ENCODE measurements around the gene CHST15. TPM values are rescaled to one million over a fixed set of nuclear protein-coding genes. Genes with fewer than 3 reads are reported as not detected.
"Not testable (repeated sequence)": the region's sequence is repeated elsewhere in the genome, so short reads cannot be mapped to it uniquely, and the experiment has no call there.

Gene CHST15
- total RNA-seq, 1 donor: 16.4 TPM

DNA sequence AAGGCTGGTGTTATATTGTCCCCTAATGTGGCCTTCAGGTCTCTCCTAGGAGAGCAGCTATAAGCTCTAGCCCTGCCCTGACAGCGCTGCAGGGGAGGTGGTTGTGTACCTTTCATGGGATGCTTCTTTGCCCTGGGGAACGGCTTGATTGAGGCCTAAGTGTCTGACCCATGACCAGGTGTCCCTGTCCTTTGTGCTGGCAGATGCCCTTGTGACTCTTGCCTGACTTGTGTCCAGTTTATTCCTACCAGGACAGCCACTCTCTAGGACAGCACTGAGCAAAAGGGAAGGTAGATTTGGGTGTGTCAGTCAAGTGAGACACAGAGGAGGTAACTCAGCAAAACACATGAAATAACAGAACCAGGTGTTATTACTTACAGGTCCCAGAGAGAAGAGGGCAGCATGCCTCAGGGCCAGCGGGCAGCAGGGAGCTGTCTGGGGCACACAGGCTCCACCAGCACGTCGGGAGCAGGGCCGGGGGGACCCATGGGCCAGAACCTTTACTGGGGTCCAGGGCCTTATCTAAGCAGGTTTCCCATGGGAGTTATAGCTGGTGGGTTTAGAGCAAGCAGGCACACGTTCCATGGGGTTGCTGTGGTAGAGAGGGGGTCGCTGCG is 10.7 kb upstream of the CHST15 start:
- no peak for TF ChIP-seq CTCF (IDR thresholded peaks at IDR 0.05; ENCODE audit: insufficient read depth, low read depth, low read length)
- no peak for DNase-seq (ENCODE audit: low read depth)
- H3K4me3 ChIP-seq (ENCODE audit: low read depth, low read length): no peak overlapping the region

DNA sequence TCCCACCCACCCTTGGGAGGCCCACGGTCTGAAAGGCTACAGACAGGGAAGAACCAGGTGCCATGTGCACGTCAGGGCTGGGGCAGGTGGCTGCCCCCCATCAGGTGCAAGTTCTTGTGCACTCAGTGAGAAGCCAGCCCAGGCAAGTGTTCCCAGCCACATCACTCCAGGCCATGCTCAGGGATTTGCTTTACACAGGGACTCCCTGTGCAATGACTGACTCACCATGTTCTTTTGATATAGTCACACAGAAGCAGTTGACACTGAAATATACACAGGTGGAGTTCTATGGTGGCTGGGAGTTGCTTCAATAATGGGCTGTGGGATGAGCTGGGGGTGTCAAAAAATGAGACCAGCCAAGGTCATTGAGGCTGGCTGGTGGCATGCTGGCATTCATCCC is 8.0 kb upstream of the CHST15 start:
- TF ChIP-seq CTCF (IDR thresholded peaks at IDR 0.05; ENCODE audit: insufficient read depth, low read depth, low read length): no peak
- no peak for DNase-seq (ENCODE audit: low read depth)
- H3K4me3 ChIP-seq (ENCODE audit: low read depth, low read length): no peak overlapping the region

GRCh38 chr10:124100651-124101050 is 7.3 kb upstream of the CHST15 start:
- not testable (repeated sequence) for H3K4me3 ChIP-seq (ENCODE audit: low read depth, low read length); DNase-seq (ENCODE audit: low read depth)

DNA sequence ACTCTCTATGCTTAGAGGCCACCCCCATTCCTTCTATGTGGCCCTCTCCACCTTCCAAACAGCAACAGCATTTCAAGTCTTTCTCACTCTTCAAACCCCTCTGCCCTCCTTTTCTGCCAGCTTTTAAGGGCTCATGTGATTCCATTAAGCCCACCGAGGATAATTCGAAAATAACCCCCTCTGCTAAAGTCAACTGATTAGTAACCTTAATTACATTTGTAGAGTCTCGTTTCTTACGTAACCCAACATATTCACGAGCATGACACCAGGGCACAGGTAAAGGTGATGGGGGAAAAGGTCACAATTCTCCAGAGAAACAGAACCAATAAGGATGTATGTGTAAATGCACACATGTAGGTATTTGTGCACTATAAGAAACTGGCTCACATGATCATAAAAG is 6.7 kb upstream of the CHST15 start:
- TF ChIP-seq CTCF (IDR thresholded peaks at IDR 0.05; ENCODE audit: insufficient read depth, low read depth, low read length): no peak
- no peak overlapping the region for H3K4me3 ChIP-seq (ENCODE audit: low read depth, low read length)
- DNase-seq (ENCODE audit: low read depth): no peak

DNA sequence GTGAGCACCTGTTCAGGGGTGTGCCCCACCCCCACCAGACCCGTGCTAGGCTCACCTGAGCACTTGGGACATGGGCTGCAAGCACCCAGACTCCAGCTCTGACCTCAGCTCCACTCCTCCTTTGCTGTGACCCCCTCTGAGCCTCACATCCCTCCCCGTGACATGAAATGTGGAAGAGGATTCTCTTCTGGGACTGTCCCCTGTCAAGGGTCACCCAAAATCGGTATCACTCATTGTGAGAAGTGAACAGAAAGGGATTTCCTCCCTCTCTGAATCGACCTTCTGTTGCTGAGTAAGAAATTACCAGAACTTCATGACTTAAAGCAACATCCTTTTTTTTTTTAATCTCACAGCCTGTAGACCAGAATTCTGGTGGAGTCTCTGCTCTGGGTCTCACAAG is 6.2 kb upstream of the CHST15 start:
- no peak for TF ChIP-seq CTCF (IDR thresholded peaks at IDR 0.05; ENCODE audit: insufficient read depth, low read depth, low read length)
- DNase-seq (ENCODE audit: low read depth): no peak
- no peak overlapping the region for H3K4me3 ChIP-seq (ENCODE audit: low read depth, low read length)

DNA sequence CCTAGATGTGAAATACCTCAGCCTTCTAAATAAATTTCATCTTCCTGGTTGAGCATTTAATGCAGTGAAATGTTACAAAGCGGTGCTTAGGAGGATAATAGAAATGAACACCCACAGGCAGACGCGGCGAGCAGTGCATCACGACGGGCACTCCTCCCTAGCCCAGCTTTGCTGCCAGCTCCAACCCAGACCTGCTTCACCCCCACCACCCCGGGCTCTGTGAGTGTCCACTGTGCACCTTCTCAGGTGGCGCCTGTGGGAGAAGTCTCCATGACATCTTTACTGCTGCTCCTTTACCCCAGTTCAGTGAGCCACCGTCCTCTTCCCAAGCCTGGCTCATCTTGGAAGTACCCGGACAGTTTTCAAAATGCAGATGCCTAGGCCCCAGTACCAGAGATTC is 5.2 kb upstream of the CHST15 start:
- no peak for DNase-seq (ENCODE audit: low read depth)
- no peak overlapping the region for H3K4me3 ChIP-seq (ENCODE audit: low read depth, low read length)
- no peak for TF ChIP-seq CTCF (IDR thresholded peaks at IDR 0.05; ENCODE audit: insufficient read depth, low read depth, low read length)

DNA sequence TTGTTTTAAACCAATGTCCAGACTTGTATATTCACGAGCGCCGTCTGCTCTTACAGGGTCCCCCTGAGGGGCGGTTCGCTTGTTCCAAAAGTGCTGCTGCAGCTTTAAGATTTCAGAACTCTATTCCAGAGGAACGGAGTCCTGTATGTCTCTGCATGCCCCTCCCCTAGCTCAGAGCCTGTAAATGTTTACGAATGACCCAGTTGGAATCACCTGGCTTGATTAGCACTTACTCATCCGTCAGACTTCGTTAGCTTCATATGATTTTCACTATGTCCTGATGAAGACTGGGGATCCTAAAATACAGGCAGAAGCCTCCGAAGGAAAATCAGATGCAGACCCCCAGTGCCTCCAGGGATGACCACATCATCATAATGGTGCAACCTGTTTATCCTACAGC is 4.5 kb upstream of the CHST15 start:
- TF ChIP-seq CTCF (IDR thresholded peaks at IDR 0.05; ENCODE audit: insufficient read depth, low read depth, low read length): no peak
- no peak overlapping the region for H3K4me3 ChIP-seq (ENCODE audit: low read depth, low read length)
- no peak for DNase-seq (ENCODE audit: low read depth)
